ENCODE data around the gene TNXB. TPM values are rescaled to one million over a fixed set of nuclear protein-coding genes. Genes with fewer than 3 reads are reported as not detected.
"Not testable (repeated sequence)": the region's sequence is repeated elsewhere in the genome, so short reads cannot be mapped to it uniquely, and the experiment has no call there.

Gene TNXB
- total RNA-seq, 3 donors from 2014 or later, result 1.1 to 1.9 (median 1.6) TPM

GRCh38 chr6:32148289-32149091, 39.4 kb upstream of the TNXB start:
- ATAC-seq, result peak; percentile 81 to 83
- peaks cover 38% of the 10 kb centered on the region for H3K4me1 Mint-ChIP-seq (ENCODE audit: low read depth)
- H3K9me3 Mint-ChIP-seq, result no peaks in the 10 kb centered on the region
- DNase-seq, result peak; percentile 62
- H3K27me3 Mint-ChIP-seq (ENCODE audit: low read depth), result peaks cover 37% of the 10 kb centered on the region
- H3K4me3 Mint-ChIP-seq, result peak overlapping the region; percentile 81
- no peaks in the 10 kb centered on the region for H3K36me3 Mint-ChIP-seq (ENCODE audit: insufficient read depth)

- H3K36me3 Mint-ChIP-seq (ENCODE audit: insufficient read depth), result no peaks in the 10 kb centered on the region
- ATAC-seq (no peak), DNase-seq (no peak)
- H3K27me3 Mint-ChIP-seq (ENCODE audit: low read depth), result peaks cover 35% of the 10 kb centered on the region
- H3K4me3 Mint-ChIP-seq, result no peak overlapping the region
- H3K4me1 Mint-ChIP-seq (ENCODE audit: low read depth), result peaks cover 29% of the 10 kb centered on the region
- no peaks in the 10 kb centered on the region for H3K9me3 Mint-ChIP-seq
These were observed 38.4 kb upstream of the TNXB start for GRCh38 chr6:32147401-32148132.

GRCh38 chr6:32146687-32147086, 37.5 kb upstream of the TNXB start:
- no peak for ATAC-seq
- no peaks in the 10 kb centered on the region for H3K9me3 Mint-ChIP-seq
- H3K4me3 Mint-ChIP-seq, result no peak overlapping the region
- H3K4me1 Mint-ChIP-seq (ENCODE audit: low read depth), result peaks cover 23% of the 10 kb centered on the region
- peaks cover 35% of the 10 kb centered on the region for H3K27me3 Mint-ChIP-seq (ENCODE audit: low read depth)
- H3K36me3 Mint-ChIP-seq (ENCODE audit: insufficient read depth), result no peaks in the 10 kb centered on the region
- no peak for DNase-seq

- Mint-ChIP-seq H3K27me3 (ENCODE audit: low read depth) (peaks cover 34% of the 10 kb centered on the region), H3K4me1 (ENCODE audit: low read depth) (peaks cover 22% of the 10 kb centered on the region), H3K36me3 (ENCODE audit: insufficient read depth) (no peaks in the 10 kb centered on the region)
These were observed 37.1 kb upstream of the TNXB start for GRCh38 chr6:32146287-32146686.

GRCh38 chr6:32144238-32144637, 35.1 kb upstream of the TNXB start:
- not testable (repeated sequence) for H3K36me3 Mint-ChIP-seq (ENCODE audit: insufficient read depth); ATAC-seq
- peaks cover 13% of the 10 kb centered on the region for H3K4me1 Mint-ChIP-seq (ENCODE audit: low read depth)

More at GRCh38 chr6:32146287-32146686, 37.1 kb upstream of the TNXB start:
- Mint-ChIP-seq H3K9me3 (no peaks in the 10 kb centered on the region), H3K4me3 (no peak overlapping the region)
- DNase-seq (no peak), ATAC-seq (no peak)

GRCh38 chr6:32140420-32141046, 31.4 kb upstream of the TNXB start:
- H3K4me3 Mint-ChIP-seq, result no peak overlapping the region
- H3K27me3 Mint-ChIP-seq (ENCODE audit: low read depth), result peaks cover 5% of the 10 kb centered on the region
- no peaks in the 10 kb centered on the region for H3K36me3 Mint-ChIP-seq (ENCODE audit: insufficient read depth)
- no peak for ATAC-seq
- no peaks in the 10 kb centered on the region for H3K9me3 Mint-ChIP-seq
- no peak for DNase-seq
- H3K4me1 Mint-ChIP-seq (ENCODE audit: low read depth), result no peaks in the 10 kb centered on the region

More at GRCh38 chr6:32144238-32144637, 35.1 kb upstream of the TNXB start:
- not testable (repeated sequence) for H3K4me3 Mint-ChIP-seq, DNase-seq, H3K9me3 Mint-ChIP-seq
- peaks cover 24% of the 10 kb centered on the region for H3K27me3 Mint-ChIP-seq (ENCODE audit: low read depth)

- Mint-ChIP-seq H3K36me3 (ENCODE audit: insufficient read depth) (no peaks in the 10 kb centered on the region), H3K4me3 (no peak overlapping the region), H3K9me3 (no peaks in the 10 kb centered on the region), H3K4me1 (ENCODE audit: low read depth) (no peaks in the 10 kb centered on the region), H3K27me3 (ENCODE audit: low read depth) (peaks cover 8% of the 10 kb centered on the region)
- no peak for DNase-seq
- no peak for ATAC-seq
These were observed 30.5 kb upstream of the TNXB start for GRCh38 chr6:32139590-32139989.

GRCh38 chr6:32137454-32137853, 28.3 kb upstream of the TNXB start:
- Mint-ChIP-seq H3K36me3 (ENCODE audit: insufficient read depth) (no peaks in the 10 kb centered on the region), H3K27me3 (ENCODE audit: low read depth) (peaks cover 8% of the 10 kb centered on the region), H3K4me3 (no peak overlapping the region), H3K9me3 (no peaks in the 10 kb centered on the region), H3K4me1 (ENCODE audit: low read depth) (no peaks in the 10 kb centered on the region)
- DNase-seq (no peak), ATAC-seq (no peak)

GRCh38 chr6:32133786-32134185, 24.6 kb upstream of the TNXB start:
- no peak overlapping the region for H3K4me3 Mint-ChIP-seq
- ATAC-seq, result no peak
- peaks cover 3% of the 10 kb centered on the region for H3K27me3 Mint-ChIP-seq (ENCODE audit: low read depth)
- H3K4me1 Mint-ChIP-seq (ENCODE audit: low read depth), result peaks cover 14% of the 10 kb centered on the region
- DNase-seq, result no peak
- H3K9me3 Mint-ChIP-seq, result no peaks in the 10 kb centered on the region
- no peaks in the 10 kb centered on the region for H3K36me3 Mint-ChIP-seq (ENCODE audit: insufficient read depth)

- H3K36me3 Mint-ChIP-seq (ENCODE audit: insufficient read depth), result peaks cover 2% of the 10 kb centered on the region
- H3K4me1 Mint-ChIP-seq (ENCODE audit: low read depth), result peaks cover 28% of the 10 kb centered on the region
- no peak overlapping the region for H3K4me3 Mint-ChIP-seq
- ATAC-seq (no peak), DNase-seq (no peak)
- peaks cover 3% of the 10 kb centered on the region for H3K27me3 Mint-ChIP-seq (ENCODE audit: low read depth)
- H3K9me3 Mint-ChIP-seq, result no peaks in the 10 kb centered on the region
These were observed 23.0 kb upstream of the TNXB start for GRCh38 chr6:32132110-32132509.

GRCh38 chr6:32131439-32131948, 22.4 kb upstream of the TNXB start:
- Mint-ChIP-seq H3K27me3 (ENCODE audit: low read depth) (peaks cover 3% of the 10 kb centered on the region), H3K4me3 (no peak overlapping the region), H3K4me1 (ENCODE audit: low read depth) (peaks cover 34% of the 10 kb centered on the region), H3K36me3 (ENCODE audit: insufficient read depth) (peaks cover 7% of the 10 kb centered on the region), H3K9me3 (no peaks in the 10 kb centered on the region)
- ATAC-seq (no peak), DNase-seq (no peak)

- peaks cover 14% of the 10 kb centered on the region for H3K36me3 Mint-ChIP-seq (ENCODE audit: insufficient read depth)
- ATAC-seq, result no peak
- H3K9me3 Mint-ChIP-seq, result no peaks in the 10 kb centered on the region
- H3K4me1 Mint-ChIP-seq (ENCODE audit: low read depth), result peaks cover 43% of the 10 kb centered on the region
- peak overlapping the region; percentile 92 for H3K4me3 Mint-ChIP-seq
- no peak for DNase-seq
- H3K27me3 Mint-ChIP-seq (ENCODE audit: low read depth), result no peaks in the 10 kb centered on the region
These were observed 20.4 kb upstream of the TNXB start for GRCh38 chr6:32129297-32130088.

GRCh38 chr6:32128751-32129296, 19.7 kb upstream of the TNXB start:
- DNase-seq, result no peak
- peak overlapping the region; percentile 99 for H3K4me3 Mint-ChIP-seq
- H3K27me3 Mint-ChIP-seq (ENCODE audit: low read depth), result no peaks in the 10 kb centered on the region
- ATAC-seq, result no peak
- peaks cover 20% of the 10 kb centered on the region for H3K36me3 Mint-ChIP-seq (ENCODE audit: insufficient read depth)
- no peaks in the 10 kb centered on the region for H3K9me3 Mint-ChIP-seq
- H3K4me1 Mint-ChIP-seq (ENCODE audit: low read depth), result peaks cover 48% of the 10 kb centered on the region
